Measurements from ENCODE around the gene RNF151.

Gene RNF151

GRCh38 chr16:1982991-1983543 lies 16.4 kb downstream of the RNF151 start:
- Mint-ChIP-seq H3K36me3 (ENCODE audit: low read depth) (peaks cover 10% of the 10 kb centered on the region), H3K4me1 (ENCODE audit: low read depth) (peaks cover 12% of the 10 kb centered on the region), H3K27ac (no peak overlapping the region)

GRCh38 chr16:1983544-1984346 lies 17.1 kb downstream of the RNF151 start, which contains the start of gene GFER:
Gene GFER, plus strand, starts transcription at chr16:1984193. Its CDS starts 26 bp downstream, at chr16:1984219.
- peaks cover 12% of the 10 kb centered on the region for H3K4me1 Mint-ChIP-seq (ENCODE audit: low read depth)
- H3K36me3 Mint-ChIP-seq (ENCODE audit: low read depth), result peaks cover 10% of the 10 kb centered on the region
- no peaks in the 10 kb centered on the region for H3K9me3 Mint-ChIP-seq
- DNase-seq (ENCODE audit: low spot score), result peak; percentile 89
- peak within 1 kb of the TSS; percentile 62 for H3K27ac Mint-ChIP-seq
- peaks cover 33% of the 10 kb centered on the region for H3K27me3 Mint-ChIP-seq (ENCODE audit: low read depth)
- H3K4me3 Mint-ChIP-seq, result peak within 1 kb of the TSS; percentile 86

More at GRCh38 chr16:1982991-1983543, 16.4 kb downstream of the RNF151 start:
- Mint-ChIP-seq H3K27me3 (ENCODE audit: low read depth) (peaks cover 30% of the 10 kb centered on the region), H3K9me3 (no peaks in the 10 kb centered on the region), H3K4me3 (peak overlapping the region; percentile 69)
- no peak for DNase-seq (ENCODE audit: low spot score)

GRCh38 chr16:1984347-1985225 lies 17.9 kb downstream of the RNF151 start:
- peaks cover 10% of the 10 kb centered on the region for H3K36me3 Mint-ChIP-seq (ENCODE audit: low read depth)
- no peak for DNase-seq (ENCODE audit: low spot score)

GRCh38 chr16:1985466-1986150 lies 19.0 kb downstream of the RNF151 start:
- no peak for DNase-seq (ENCODE audit: low spot score)
- Mint-ChIP-seq H3K27ac (no peak overlapping the region), H3K9me3 (no peaks in the 10 kb centered on the region), H3K4me1 (ENCODE audit: low read depth) (peaks cover 14% of the 10 kb centered on the region), H3K27me3 (ENCODE audit: low read depth) (peaks cover 36% of the 10 kb centered on the region), H3K36me3 (ENCODE audit: low read depth) (peaks cover 10% of the 10 kb centered on the region), H3K4me3 (peak overlapping the region; percentile 86)

More at GRCh38 chr16:1984347-1985225, 17.9 kb downstream of the RNF151 start:
- no peaks in the 10 kb centered on the region for H3K9me3 Mint-ChIP-seq
- peak overlapping the region; percentile 86 for H3K4me3 Mint-ChIP-seq
- peaks cover 41% of the 10 kb centered on the region for H3K27me3 Mint-ChIP-seq (ENCODE audit: low read depth)
- H3K4me1 Mint-ChIP-seq (ENCODE audit: low read depth), result peaks cover 14% of the 10 kb centered on the region
- H3K27ac Mint-ChIP-seq, result peak overlapping the region; percentile 62

GRCh38 chr16:1987198-1987597 lies 20.5 kb downstream of the RNF151 start:
- DNase-seq (ENCODE audit: low spot score), result no peak
- Mint-ChIP-seq H3K9me3 (no peaks in the 10 kb centered on the region), H3K27me3 (ENCODE audit: low read depth) (peaks cover 22% of the 10 kb centered on the region), H3K4me1 (ENCODE audit: low read depth) (peaks cover 21% of the 10 kb centered on the region), H3K27ac (no peak overlapping the region), H3K36me3 (ENCODE audit: low read depth) (peaks cover 10% of the 10 kb centered on the region), H3K4me3 (no peak overlapping the region)

GRCh38 chr16:1989209-1990100 lies 22.8 kb downstream of the RNF151 start, which contains the start of gene SYNGR3:
Gene SYNGR3, plus strand, starts transcription at chr16:1989970. Its CDS starts 133 bp downstream, at chr16:1990103.
- peak within 1 kb of the TSS; percentile 76 for H3K4me3 Mint-ChIP-seq
- peaks cover 11% of the 10 kb centered on the region for H3K27me3 Mint-ChIP-seq (ENCODE audit: low read depth)
- H3K27ac Mint-ChIP-seq, result peak within 1 kb of the TSS; percentile 65
- no peaks in the 10 kb centered on the region for H3K9me3 Mint-ChIP-seq
- no peak for DNase-seq (ENCODE audit: low spot score)
- peaks cover 10% of the 10 kb centered on the region for H3K36me3 Mint-ChIP-seq (ENCODE audit: low read depth)
- peaks cover 18% of the 10 kb centered on the region for H3K4me1 Mint-ChIP-seq (ENCODE audit: low read depth)

GRCh38 chr16:1990101-1990350 lies 23.4 kb downstream of the RNF151 start:
- H3K4me1 Mint-ChIP-seq (ENCODE audit: low read depth), result peaks cover 14% of the 10 kb centered on the region
- H3K9me3 Mint-ChIP-seq, result no peaks in the 10 kb centered on the region
- H3K27me3 Mint-ChIP-seq (ENCODE audit: low read depth), result peaks cover 11% of the 10 kb centered on the region
- peaks cover 7% of the 10 kb centered on the region for H3K36me3 Mint-ChIP-seq (ENCODE audit: low read depth)
- H3K27ac Mint-ChIP-seq, result no peak overlapping the region
- no peak overlapping the region for H3K4me3 Mint-ChIP-seq
- DNase-seq (ENCODE audit: low spot score), result no peak

GRCh38 chr16:1990351-1991134 lies 23.9 kb downstream of the RNF151 start:
- peak; percentile 63 for DNase-seq (ENCODE audit: low spot score)
- H3K36me3 Mint-ChIP-seq (ENCODE audit: low read depth), result peaks cover 9% of the 10 kb centered on the region
- H3K27ac Mint-ChIP-seq, result peak overlapping the region; percentile 69
- H3K9me3 Mint-ChIP-seq, result no peaks in the 10 kb centered on the region
- peak overlapping the region; percentile 76 for H3K4me3 Mint-ChIP-seq
- peaks cover 11% of the 10 kb centered on the region for H3K27me3 Mint-ChIP-seq (ENCODE audit: low read depth)
- H3K4me1 Mint-ChIP-seq (ENCODE audit: low read depth), result peaks cover 9% of the 10 kb centered on the region

GRCh38 chr16:1991135-1991551 lies 24.5 kb downstream of the RNF151 start:
- H3K9me3 Mint-ChIP-seq, result no peaks in the 10 kb centered on the region
- H3K4me3 Mint-ChIP-seq, result peak overlapping the region; percentile 76
- H3K4me1 Mint-ChIP-seq (ENCODE audit: low read depth), result peaks cover 9% of the 10 kb centered on the region
- H3K27me3 Mint-ChIP-seq (ENCODE audit: low read depth), result peaks cover 11% of the 10 kb centered on the region
- DNase-seq (ENCODE audit: low spot score), result peak; percentile 60
- peaks cover 9% of the 10 kb centered on the region for H3K36me3 Mint-ChIP-seq (ENCODE audit: low read depth)
- H3K27ac Mint-ChIP-seq, result peak overlapping the region; percentile 69

GRCh38 chr16:1991588-1991947 lies 24.9 kb downstream of the RNF151 start:
- H3K27ac Mint-ChIP-seq, result peak overlapping the region; percentile 69
- H3K9me3 Mint-ChIP-seq, result no peaks in the 10 kb centered on the region
- H3K4me1 Mint-ChIP-seq (ENCODE audit: low read depth), result peaks cover 9% of the 10 kb centered on the region
- H3K4me3 Mint-ChIP-seq, result peak overlapping the region; percentile 76
- DNase-seq (ENCODE audit: low spot score), result no peak
- peaks cover 7% of the 10 kb centered on the region for H3K36me3 Mint-ChIP-seq (ENCODE audit: low read depth)
- peaks cover 11% of the 10 kb centered on the region for H3K27me3 Mint-ChIP-seq (ENCODE audit: low read depth)

- DNase-seq (ENCODE audit: low spot score), result peak; percentile 92
- Mint-ChIP-seq H3K4me1 (ENCODE audit: low read depth) (peaks cover 9% of the 10 kb centered on the region), H3K27ac (peak overlapping the region; percentile 69), H3K4me3 (peak overlapping the region; percentile 76), H3K27me3 (ENCODE audit: low read depth) (peaks cover 11% of the 10 kb centered on the region), H3K9me3 (no peaks in the 10 kb centered on the region), H3K36me3 (ENCODE audit: low read depth) (peaks cover 3% of the 10 kb centered on the region)
Observed at GRCh38 chr16:1991948-1992703, 25.5 kb downstream of the RNF151 start.

Data from T-helper 2 cell treated with Interferon-gamma antibody and Interleukin-4, amounts not matched to agents 5 μg/mL and 100 μg/mL, for 36 hours (primary cell).